T-helper 2 cell treated with Interferon-gamma antibody and Interleukin-4, amounts not matched to agents 5 μg/mL and 100 μg/mL, for 36 hours (primary cell): ENCODE measurements around the gene CWH43.
"Not testable (repeated sequence)": the region's sequence is repeated elsewhere in the genome, so short reads cannot be mapped to it uniquely, and the experiment has no call there.

Source experiments
- DNase-seq: peaks from one replicate; pipeline ENCODE4 v3.0.0; 2021; ENCODE audit warnings: low spot score
- H3K27ac Mint-ChIP-seq: one replicate; pipeline ENCODE4 v1.8.0; 2021; ENCODE audit warnings: mild to moderate bottlenecking, mixed read lengths
- H3K27me3 Mint-ChIP-seq: one replicate; pipeline ENCODE4 v1.8.0; 2021; ENCODE audit warnings: low read depth, mixed read lengths
- H3K36me3 Mint-ChIP-seq: one replicate; pipeline ENCODE4 v1.8.0; 2021; ENCODE audit warnings: low read depth, mixed read lengths
- H3K4me1 Mint-ChIP-seq: one replicate; pipeline ENCODE4 v1.8.0; 2021; ENCODE audit warnings: low read depth, mixed read lengths
- H3K4me3 Mint-ChIP-seq: one replicate; pipeline ENCODE4 v1.8.0; 2022; ENCODE audit warnings: mild to moderate bottlenecking, moderate library complexity, mixed read lengths
- H3K9me3 Mint-ChIP-seq: one replicate; pipeline ENCODE4 v1.8.0; 2021; ENCODE audit warnings: mixed read lengths

Gene CWH43

GRCh38 chr4:48989461-48990203 is 3.6 kb downstream of the CWH43 start:
- H3K9me3 Mint-ChIP-seq: no peaks in the 10 kb centered on the region
- H3K4me1 Mint-ChIP-seq: no peaks in the 10 kb centered on the region
- DNase-seq: no peak
- H3K27ac Mint-ChIP-seq: no peak overlapping the region
- peaks cover 27% of the 10 kb centered on the region for H3K27me3 Mint-ChIP-seq
- no peaks in the 10 kb centered on the region for H3K36me3 Mint-ChIP-seq
- no peak overlapping the region for H3K4me3 Mint-ChIP-seq

- no peak for DNase-seq
- Mint-ChIP-seq H3K9me3 (no peaks in the 10 kb centered on the region), H3K27me3 (peaks cover 19% of the 10 kb centered on the region), H3K27ac (no peak overlapping the region), H3K4me3 (no peak overlapping the region), H3K36me3 (no peaks in the 10 kb centered on the region), H3K4me1 (no peaks in the 10 kb centered on the region)
Measured at GRCh38 chr4:48991357-48991756, 5.3 kb downstream of the CWH43 start.

GRCh38 chr4:48997962-48998361 is 11.9 kb downstream of the CWH43 start:
- H3K4me3 Mint-ChIP-seq: no peak overlapping the region
- no peak overlapping the region for H3K27ac Mint-ChIP-seq
- no peaks in the 10 kb centered on the region for H3K36me3 Mint-ChIP-seq
- peaks cover 4% of the 10 kb centered on the region for H3K27me3 Mint-ChIP-seq
- no peak for DNase-seq
- H3K9me3 Mint-ChIP-seq: no peaks in the 10 kb centered on the region
- no peaks in the 10 kb centered on the region for H3K4me1 Mint-ChIP-seq

GRCh38 chr4:48998440-48998839 is 12.4 kb downstream of the CWH43 start:
- H3K27me3 Mint-ChIP-seq: peaks cover 4% of the 10 kb centered on the region
- no peaks in the 10 kb centered on the region for H3K36me3 Mint-ChIP-seq
- H3K4me3 Mint-ChIP-seq: no peak overlapping the region
- DNase-seq: no peak
- no peak overlapping the region for H3K27ac Mint-ChIP-seq
- H3K4me1 Mint-ChIP-seq: no peaks in the 10 kb centered on the region
- no peaks in the 10 kb centered on the region for H3K9me3 Mint-ChIP-seq

GRCh38 chr4:49000806-49001205 is 14.7 kb downstream of the CWH43 start:
- no peaks in the 10 kb centered on the region for H3K4me1 Mint-ChIP-seq
- no peaks in the 10 kb centered on the region for H3K27me3 Mint-ChIP-seq
- no peaks in the 10 kb centered on the region for H3K9me3 Mint-ChIP-seq
- DNase-seq: no peak
- H3K27ac Mint-ChIP-seq: no peak overlapping the region
- no peak overlapping the region for H3K4me3 Mint-ChIP-seq
- no peaks in the 10 kb centered on the region for H3K36me3 Mint-ChIP-seq

GRCh38 chr4:49002931-49003330 is 16.9 kb downstream of the CWH43 start:
- no peaks in the 10 kb centered on the region for H3K36me3 Mint-ChIP-seq
- no peak overlapping the region for H3K27ac Mint-ChIP-seq
- H3K9me3 Mint-ChIP-seq: no peaks in the 10 kb centered on the region
- H3K27me3 Mint-ChIP-seq: no peaks in the 10 kb centered on the region
- no peaks in the 10 kb centered on the region for H3K4me1 Mint-ChIP-seq
- no peak overlapping the region for H3K4me3 Mint-ChIP-seq
- no peak for DNase-seq

- Mint-ChIP-seq H3K27ac (no peak overlapping the region), H3K4me3 (no peak overlapping the region), H3K9me3 (peaks cover 4% of the 10 kb centered on the region), H3K36me3 (no peaks in the 10 kb centered on the region), H3K4me1 (no peaks in the 10 kb centered on the region), H3K27me3 (no peaks in the 10 kb centered on the region)
- no peak for DNase-seq
Measured at GRCh38 chr4:49018718-49019295, 32.7 kb downstream of the CWH43 start.

GRCh38 chr4:49032440-49033161 is 46.5 kb downstream of the CWH43 start:
- Mint-ChIP-seq H3K27ac (no peak overlapping the region), H3K9me3 (no peaks in the 10 kb centered on the region), H3K27me3 (no peaks in the 10 kb centered on the region), H3K36me3 (no peaks in the 10 kb centered on the region), H3K4me1 (no peaks in the 10 kb centered on the region), H3K4me3 (no peak overlapping the region)
- DNase-seq: no peak

GRCh38 chr4:49036528-49036927 is 50.5 kb downstream of the CWH43 start:
- no peak for DNase-seq
- no peaks in the 10 kb centered on the region for H3K27me3 Mint-ChIP-seq
- H3K27ac Mint-ChIP-seq: no peak overlapping the region
- no peaks in the 10 kb centered on the region for H3K4me1 Mint-ChIP-seq
- no peak overlapping the region for H3K4me3 Mint-ChIP-seq
- no peaks in the 10 kb centered on the region for H3K36me3 Mint-ChIP-seq
- no peaks in the 10 kb centered on the region for H3K9me3 Mint-ChIP-seq

- no peaks in the 10 kb centered on the region for H3K36me3 Mint-ChIP-seq
- H3K9me3 Mint-ChIP-seq: no peaks in the 10 kb centered on the region
- no peak for DNase-seq
- H3K27me3 Mint-ChIP-seq: no peaks in the 10 kb centered on the region
- H3K4me3 Mint-ChIP-seq: no peak overlapping the region
- no peak overlapping the region for H3K27ac Mint-ChIP-seq
- H3K4me1 Mint-ChIP-seq: no peaks in the 10 kb centered on the region
Measured at GRCh38 chr4:49044270-49044669, 58.2 kb downstream of the CWH43 start.

- H3K4me3 Mint-ChIP-seq: no peak overlapping the region
- no peak for DNase-seq
- H3K27ac Mint-ChIP-seq: no peak overlapping the region
- H3K9me3 Mint-ChIP-seq: peaks cover 26% of the 10 kb centered on the region
- no peaks in the 10 kb centered on the region for H3K4me1 Mint-ChIP-seq
- no peaks in the 10 kb centered on the region for H3K27me3 Mint-ChIP-seq
- no peaks in the 10 kb centered on the region for H3K36me3 Mint-ChIP-seq
Measured at GRCh38 chr4:49058306-49058705, 72.2 kb downstream of the CWH43 start.

GRCh38 chr4:49063670-49064069 is 77.6 kb downstream of the CWH43 start:
- Mint-ChIP-seq H3K27me3 (no peaks in the 10 kb centered on the region), H3K36me3 (no peaks in the 10 kb centered on the region), H3K4me1 (no peaks in the 10 kb centered on the region), H3K4me3 (no peak overlapping the region), H3K9me3 (peaks cover 17% of the 10 kb centered on the region), H3K27ac (no peak overlapping the region)
- DNase-seq: no peak

GRCh38 chr4:49072196-49072595 is 86.1 kb downstream of the CWH43 start:
- not testable (repeated sequence) for H3K36me3 Mint-ChIP-seq, H3K27me3 Mint-ChIP-seq, H3K4me1 Mint-ChIP-seq, DNase-seq, H3K27ac Mint-ChIP-seq, H3K4me3 Mint-ChIP-seq
- peaks cover 33% of the 10 kb centered on the region for H3K9me3 Mint-ChIP-seq

GRCh38 chr4:49091883-49092282 is 105.8 kb downstream of the CWH43 start:
- Mint-ChIP-seq H3K36me3 (peaks cover 27% of the 10 kb centered on the region), H3K9me3 (peaks cover 36% of the 10 kb centered on the region)
- not testable (repeated sequence) for H3K4me1 Mint-ChIP-seq, H3K4me3 Mint-ChIP-seq, H3K27ac Mint-ChIP-seq, H3K27me3 Mint-ChIP-seq, DNase-seq
